NCI-H1436 (cell line): Measurements from ENCODE around the gene IQCE.

ENCODE experiments used
- DNase-seq: peaks from one replicate; lab custom pipeline; 2025; lab: John Stamatoyannopoulos, UW

The IQCE gene, protein sequence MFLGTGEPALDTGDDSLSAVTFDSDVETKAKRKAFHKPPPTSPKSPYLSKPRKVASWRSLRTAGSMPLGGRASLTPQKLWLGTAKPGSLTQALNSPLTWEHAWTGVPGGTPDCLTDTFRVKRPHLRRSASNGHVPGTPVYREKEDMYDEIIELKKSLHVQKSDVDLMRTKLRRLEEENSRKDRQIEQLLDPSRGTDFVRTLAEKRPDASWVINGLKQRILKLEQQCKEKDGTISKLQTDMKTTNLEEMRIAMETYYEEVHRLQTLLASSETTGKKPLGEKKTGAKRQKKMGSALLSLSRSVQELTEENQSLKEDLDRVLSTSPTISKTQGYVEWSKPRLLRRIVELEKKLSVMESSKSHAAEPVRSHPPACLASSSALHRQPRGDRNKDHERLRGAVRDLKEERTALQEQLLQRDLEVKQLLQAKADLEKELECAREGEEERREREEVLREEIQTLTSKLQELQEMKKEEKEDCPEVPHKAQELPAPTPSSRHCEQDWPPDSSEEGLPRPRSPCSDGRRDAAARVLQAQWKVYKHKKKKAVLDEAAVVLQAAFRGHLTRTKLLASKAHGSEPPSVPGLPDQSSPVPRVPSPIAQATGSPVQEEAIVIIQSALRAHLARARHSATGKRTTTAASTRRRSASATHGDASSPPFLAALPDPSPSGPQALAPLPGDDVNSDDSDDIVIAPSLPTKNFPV

DNA sequence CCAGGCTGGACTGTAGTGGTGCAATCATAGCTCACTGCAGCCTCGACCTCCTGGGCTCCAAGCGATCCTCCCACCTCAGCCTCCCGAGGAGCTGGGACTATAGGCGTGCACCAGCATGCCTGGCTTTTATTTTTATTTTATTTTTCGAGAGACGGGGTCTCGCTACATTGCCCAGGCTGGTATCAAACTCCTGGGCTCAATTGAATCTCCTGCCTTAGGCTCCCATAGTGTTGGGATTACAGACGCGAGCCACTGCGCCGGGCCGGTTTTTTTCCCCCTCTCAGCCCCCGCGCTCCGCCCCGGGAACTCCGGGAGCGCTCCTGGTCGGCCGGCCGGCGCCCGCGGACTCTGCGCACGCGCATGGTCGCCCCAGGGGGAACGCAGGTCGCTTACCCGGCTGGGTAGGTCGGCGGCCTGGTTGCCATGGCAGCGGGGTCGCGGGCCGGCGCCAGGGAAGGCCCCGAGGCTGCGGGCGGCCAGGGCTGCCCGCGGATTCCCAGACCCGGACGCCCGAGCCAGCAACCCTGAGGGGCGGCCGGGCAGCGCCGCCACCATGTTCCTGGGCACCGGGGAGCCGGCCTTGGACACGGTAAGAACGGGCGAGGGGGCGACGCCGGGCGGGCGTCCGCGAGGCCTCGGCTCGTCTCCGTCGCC, at the start of gene IQCE:
Gene IQCE (plus strand): TSS at position 351 of the 654 bp plus-strand sequence. CDS start 203 bp downstream, at position 554.
- DNase-seq, result peak; percentile 75

DNA sequence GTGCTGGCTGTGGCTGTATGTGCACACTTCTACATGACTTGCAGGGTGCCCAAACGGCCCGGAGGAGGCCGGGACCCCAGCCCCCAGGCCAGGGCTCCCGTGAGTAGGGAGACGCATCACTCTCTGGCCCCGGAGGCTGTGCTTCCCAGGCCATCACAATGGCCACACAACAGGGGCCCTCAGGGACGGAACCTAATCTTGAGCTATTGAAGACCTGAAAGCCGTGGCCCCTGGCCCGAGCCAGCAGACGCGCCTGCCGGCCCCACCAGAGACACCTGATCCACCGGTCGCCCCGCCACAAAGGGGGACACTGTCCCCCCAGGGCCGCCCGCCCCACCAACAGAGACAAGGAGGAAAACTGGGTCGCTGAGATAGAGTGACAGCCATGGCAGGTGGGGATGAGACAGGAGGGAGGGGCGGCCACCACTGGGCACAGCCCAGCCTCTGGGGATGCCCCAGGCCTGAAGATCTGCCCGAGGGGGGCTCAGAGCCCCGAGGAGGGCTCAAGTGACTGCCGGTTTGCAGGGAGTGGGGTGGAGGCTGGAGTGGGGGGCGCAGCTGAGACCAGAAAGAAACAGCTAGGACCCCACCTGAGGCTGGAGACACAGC, 49.4 kb upstream of the IQCE start:
- DNase-seq, result no peak

DNA sequence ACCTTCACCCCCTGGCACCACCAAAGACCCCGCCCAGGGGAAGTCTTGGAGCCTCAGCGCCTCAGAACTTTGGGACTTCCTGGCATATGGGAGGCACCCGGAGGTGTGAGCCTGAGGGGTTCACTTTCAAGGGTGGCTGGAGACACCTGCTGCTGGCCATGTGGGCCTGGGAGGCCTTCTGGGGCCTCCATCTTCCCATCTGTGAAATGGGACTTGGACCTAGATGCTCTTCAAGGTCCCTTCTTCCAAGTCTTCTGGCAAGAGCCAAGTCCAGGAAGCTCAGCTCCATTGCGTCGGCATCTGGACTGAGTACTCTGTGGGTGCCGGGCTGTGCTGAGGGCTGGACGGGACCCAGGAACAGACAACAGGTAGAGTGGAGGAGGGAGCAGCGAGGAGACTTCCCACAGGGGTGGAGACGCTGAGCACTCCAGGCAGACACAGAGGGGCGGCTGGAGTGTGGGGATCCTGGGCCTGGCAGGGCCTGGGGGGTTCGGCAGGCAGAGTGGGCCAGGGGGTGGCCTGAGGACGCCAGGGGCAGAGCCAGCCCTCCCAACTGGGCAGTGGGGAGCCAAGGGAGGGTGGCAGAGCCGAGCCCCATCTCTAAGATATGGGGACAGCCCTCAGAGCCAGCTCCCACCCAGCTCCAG, 48.5 kb upstream of the IQCE start:
- DNase-seq, result no peak

DNA sequence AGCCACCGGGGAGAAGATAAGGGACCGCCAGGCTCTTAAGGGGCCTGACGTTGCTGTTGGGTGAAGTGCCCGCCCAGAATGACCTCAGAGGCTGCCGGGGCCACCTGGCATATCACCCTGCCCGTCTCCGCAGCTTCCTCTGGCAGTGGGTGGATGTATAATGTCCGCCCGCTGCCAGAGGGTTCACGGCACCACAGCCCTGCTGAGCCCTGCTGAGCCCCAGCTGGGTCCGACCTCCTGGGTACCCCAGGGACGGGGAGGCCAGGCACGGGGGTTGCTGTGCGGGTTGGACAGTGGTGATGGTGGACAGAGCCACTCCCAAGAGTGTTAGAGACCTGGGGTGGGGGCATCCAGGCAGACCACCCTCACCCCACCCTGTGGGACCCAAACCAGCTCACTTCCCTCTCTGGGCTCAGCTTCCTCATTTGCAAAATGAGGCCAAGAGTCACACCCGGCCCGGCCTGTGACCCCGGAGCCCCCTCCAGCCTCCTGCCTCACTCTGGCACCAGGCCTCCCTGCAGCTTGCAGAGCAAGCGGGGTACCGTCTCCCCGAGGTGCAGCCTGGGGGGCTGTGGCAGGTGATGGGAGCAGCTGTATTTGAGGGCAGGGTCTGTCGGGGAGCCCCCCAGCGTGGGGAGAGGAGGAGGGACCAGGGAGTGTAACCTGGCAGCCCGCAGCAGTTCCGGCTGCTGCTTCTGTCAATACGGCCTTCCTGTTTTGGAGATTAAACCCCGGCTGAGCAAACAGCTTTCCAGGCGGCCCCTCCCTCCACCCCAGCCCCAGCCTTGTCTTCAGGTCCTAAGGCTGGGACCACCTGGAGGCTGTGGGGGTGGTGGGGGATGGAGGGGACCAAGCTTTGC, 47.6 kb upstream of the IQCE start:
- no peak for DNase-seq

DNA sequence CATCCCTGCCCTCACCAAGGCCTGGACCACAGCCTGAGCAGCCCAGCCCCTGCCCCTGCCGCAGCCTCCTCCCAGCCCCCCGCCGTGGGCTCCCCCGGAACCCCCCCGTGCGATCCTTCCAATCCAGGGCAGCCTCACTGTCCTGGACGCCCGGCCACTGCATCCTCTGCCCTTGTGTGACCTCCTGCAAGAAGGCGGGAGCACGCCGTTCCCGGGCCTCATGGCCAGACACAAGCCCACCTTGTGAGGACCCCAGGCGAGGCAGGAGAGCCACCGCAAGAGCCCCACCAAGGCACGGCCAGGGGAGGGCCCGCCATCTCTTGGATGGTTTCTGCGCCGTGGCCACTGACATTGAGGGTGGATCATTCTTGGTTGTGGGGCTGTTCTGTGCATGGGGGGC, 47.0 kb upstream of the IQCE start:
- no peak for DNase-seq

DNA sequence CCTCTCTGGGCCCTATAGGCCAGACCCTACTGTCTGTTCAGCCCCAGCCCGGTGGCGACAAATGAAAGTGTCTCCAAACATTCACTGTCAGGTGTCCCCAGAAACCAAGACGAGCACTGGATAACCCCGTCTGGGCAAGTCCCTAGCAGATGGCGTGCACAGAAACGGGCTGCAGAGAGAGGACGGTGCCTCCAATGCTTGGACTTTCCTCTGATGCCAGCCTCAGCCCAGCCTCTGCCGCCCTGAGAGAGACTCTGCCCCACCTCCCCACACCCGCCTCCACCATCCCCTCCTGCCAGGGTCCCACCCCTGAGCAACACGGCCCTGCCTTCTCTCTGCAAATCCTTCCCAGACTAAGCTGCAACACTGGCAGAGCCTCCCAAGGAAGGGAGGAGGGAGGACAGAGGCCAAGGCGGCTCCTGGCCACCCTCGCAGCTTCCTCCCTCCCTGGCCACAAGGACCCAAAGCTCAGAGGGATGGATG, 46.6 kb upstream of the IQCE start:
- DNase-seq, result no peak

DNA sequence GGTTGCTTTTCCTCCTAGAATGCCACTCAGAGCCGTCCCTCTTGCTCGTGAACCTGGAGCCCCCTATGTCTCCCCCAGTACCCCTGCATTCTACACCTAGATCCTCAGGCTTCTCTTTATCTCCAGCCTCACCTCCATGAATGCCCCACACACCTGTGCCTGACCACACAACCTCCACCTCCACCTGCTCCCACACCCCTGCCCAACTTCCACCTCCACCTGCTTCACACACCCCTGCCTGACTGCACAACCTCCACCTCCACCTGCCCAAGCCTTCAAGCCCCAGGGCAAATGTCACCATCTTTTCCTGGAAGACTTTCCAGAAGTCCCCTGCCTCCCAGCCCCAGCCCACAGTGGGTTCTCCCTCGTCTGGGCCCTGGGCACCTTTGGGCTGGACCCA, 46.1 kb upstream of the IQCE start:
- DNase-seq, result no peak

DNA sequence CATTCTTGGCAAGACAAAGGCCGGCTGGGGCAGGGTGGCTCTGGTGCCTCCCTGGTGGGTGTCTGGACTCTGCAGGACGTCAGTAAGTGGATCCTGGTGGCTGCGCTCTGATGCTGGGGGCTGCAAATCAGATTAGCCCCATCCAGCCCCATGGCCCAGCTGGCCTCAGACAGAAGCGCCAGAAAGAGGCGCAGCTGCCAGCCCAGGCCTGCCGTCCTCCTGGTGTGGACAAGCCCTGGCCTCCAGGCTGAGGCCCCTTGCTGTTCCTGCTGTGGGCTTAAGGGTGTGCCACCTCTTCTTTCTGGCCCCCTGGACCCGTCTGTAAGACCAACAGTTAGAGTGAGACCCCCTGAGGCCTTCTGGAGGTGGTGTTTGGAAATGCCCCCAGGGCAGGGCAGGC, 45.1 kb upstream of the IQCE start:
- no peak for DNase-seq

DNA sequence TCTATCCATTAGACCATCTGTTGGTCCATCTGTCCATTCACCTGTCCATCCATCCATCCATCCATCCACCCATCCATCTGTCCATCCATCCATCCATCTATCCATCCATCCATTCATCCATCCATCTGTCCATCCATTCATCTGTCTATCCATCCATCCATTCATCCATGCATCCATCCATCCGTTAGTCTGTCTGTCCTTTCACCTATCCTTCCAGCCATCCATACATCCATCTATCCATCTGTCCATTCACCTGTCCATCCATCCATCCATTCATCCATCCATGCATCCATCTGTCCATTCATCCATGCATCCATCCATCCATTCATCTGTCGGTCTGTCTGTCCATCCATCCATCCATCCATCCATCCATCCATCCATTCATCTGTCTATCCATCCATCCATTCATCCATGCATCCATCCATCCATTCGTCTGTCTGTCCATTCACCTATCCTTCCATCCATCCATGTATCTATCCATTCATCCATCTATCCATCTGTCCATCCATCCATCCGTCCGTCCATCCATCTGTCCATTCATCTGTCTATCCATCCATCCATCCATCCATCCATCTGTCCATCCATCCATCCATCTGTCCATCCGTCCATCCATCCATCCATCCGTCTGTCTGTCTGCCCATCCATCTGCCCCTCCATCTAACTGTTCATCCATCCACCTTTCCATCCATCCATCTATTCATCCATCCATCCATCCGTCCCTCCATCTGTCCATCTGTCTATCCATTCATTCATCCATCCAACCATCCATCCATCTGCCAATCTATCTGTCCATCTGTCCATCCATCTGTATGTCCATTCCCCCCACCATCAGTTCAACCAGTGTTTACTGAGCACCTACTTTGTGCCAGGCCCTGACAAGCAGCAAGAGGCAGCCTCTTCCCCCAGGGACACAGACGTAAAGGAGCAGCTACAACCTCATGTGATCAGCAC, 44.0 kb upstream of the IQCE start:
- DNase-seq, result no peak

DNA sequence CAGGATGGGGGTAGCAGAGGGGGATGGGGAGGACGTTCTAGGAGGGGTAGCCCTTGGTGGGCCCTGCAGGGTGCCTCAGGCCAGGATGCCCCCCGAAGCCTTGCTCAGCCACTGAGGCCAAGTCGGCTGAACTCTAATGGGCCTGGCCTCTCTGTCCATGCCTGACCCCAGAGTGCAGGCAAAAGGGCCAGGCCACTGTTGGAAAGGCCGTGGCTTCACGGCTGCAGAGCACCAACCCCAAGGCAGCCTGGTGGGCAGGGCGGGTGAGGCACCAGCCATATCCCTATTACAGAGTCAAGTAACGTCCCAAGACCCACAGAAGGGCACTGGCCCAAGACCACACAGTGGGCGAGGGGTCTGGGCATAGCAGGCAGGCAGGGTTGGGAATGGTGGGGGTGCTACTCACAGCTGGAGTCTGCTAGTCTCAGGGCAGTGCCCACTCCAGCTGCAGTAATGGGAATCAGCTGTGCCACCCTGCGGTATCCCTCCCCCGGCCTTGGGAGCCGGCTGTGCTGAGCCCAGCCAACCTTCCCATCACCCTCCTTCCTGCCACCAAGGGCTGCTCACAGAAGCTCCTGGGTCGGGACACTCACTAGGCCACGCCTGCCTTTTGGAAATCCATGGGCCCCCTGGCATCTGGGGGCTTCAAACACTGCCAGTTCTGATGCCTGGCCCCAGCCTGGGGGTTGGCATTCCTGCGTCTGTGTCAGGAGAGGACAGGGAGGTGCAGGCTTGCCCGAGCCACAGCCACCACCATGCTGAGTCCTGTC, 43.2 kb upstream of the IQCE start:
- no peak for DNase-seq

DNA sequence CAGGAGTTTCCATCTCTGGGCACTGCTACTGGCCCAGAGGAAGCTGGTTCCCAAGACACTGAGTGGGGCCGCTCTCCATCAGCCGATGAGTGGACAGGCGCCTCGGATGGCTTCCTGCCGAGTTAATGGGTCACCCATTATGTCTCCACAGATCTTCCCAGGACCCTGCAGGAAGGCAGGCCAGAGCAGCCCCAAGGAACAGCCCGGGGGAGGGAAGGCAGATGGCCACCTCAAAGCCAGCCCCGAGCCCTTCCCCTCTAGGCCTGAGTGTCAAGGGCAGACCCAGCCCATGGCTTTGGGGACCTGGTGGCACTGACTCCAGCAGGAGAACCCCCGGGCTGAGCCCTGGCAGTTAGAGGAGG, 42.6 kb upstream of the IQCE start:
- no peak for DNase-seq

DNA sequence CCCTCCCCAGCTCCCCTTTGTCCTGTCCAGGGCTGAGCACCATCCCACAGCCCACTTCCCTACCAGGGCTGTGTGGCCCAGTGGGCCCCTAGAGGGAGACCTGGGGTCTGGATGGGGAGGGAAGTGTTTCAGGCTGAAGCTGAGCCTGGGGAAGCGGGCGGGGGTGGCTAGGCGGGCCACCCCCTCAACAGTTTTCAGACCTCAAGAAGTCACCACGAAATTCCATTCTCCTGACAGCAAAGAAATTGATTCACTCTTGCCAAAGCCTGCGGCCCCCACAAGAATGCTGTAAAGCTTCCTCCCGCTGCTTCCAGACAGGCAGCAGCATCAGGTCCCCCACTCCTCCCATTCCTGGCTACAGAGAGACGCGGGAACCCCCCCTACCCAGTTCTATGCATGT, 41.8 kb upstream of the IQCE start:
- no peak for DNase-seq

DNA sequence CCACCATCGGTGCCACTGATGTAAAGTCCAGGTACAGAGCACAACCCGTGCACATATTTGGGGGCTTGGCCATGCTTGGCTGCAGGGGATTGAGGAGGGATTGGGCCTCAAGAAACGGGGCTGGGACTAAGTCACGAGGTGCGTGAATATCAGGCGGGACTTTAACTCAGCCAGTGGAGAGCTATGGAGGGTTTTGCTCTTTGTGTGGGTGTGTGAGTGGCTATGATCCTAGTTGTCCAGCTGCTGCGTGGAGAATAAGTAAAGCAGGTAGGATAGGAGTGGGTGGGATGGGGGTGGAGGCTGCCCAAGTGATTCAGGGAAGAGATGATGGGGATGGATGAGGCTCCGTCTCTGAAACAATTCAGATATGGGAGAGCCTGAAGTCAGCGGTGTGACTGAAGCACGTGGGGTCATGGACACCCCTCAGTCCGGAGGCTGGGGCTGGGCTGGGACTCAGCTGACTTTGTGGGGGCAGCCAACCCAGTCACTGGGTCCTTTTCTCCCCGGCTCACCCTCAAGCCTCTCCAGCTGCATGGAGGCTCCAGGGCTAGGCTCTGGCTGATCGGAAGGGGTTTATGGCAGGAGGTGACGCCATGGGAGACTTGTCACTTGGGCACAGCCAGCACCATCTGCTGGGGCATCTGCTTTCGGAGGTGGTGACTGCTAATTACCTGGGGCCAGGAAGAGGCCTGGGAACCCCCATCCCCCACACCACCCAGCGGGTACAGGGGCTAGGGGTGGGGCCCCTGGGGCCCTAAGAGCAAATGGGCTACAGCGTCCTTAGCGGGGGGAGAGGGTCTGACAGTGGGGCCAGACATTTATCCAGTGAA, 40.9 kb upstream of the IQCE start:
- no peak for DNase-seq

DNA sequence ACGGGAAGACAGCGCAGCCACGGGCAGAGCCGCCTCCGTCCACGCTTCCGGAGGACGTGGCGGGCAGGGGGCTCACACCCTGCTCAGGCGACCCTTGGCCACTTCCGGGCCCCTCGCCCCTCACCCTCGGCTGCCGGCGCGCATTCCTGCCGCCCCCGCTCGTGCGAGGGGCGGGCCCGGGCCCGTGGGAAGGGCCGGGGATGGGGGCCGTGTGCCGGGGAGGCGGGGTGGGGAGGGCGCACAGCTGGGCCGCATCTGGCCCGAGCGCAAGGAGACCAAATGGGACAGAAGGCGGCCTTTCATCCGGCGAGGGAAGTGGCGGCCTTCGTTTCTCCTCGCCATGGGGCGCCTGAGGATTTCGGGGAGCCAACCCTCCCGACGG, 40.1 kb upstream of the IQCE start:
- no peak for DNase-seq

DNA sequence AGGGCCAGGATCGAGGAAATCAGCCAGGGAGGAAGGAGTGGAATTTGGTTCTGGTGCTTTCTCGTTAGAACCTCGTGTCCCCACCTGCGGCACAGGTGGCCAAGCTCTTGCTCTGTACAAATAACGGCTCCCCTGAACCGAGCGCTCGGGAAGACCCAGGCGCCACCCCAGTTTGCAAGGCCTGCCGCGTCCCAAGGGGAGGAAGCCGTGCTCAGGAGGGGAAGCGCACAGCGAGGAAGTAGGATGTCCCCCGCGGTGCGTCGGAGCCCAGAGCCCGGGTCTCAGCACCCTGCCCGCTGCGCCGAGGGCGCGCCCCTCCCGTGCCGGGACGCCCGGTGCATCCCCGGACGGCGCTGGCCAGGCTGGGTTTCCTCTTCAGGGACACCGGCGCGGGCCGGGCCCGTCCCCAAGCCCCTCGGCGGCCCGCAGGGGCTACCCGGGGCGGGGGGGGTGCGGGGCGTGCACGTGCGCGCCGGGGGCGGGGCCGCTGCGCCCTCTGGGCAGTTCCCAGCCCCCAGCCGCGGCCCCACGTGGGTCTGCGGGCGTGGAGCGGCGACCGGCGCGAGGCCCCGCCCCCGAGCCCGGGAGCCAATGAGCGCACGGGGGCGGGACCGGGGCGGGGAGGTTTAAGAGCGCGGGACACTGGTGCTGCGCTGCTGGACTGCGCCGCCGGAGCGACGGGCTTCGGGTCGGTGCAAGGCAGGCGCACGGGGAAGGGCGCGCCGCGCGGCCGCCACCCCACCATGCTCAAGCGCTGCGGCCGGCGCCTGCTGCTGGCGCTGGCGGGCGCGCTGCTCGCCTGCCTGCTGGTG, 39.5 kb upstream of the IQCE start, which contains the start of gene LFNG:
Gene LFNG (plus strand): TSS at position 656 of the 812 bp plus-strand sequence. CDS start 88 bp downstream, at position 744.
- peak; percentile 84 for DNase-seq

DNA sequence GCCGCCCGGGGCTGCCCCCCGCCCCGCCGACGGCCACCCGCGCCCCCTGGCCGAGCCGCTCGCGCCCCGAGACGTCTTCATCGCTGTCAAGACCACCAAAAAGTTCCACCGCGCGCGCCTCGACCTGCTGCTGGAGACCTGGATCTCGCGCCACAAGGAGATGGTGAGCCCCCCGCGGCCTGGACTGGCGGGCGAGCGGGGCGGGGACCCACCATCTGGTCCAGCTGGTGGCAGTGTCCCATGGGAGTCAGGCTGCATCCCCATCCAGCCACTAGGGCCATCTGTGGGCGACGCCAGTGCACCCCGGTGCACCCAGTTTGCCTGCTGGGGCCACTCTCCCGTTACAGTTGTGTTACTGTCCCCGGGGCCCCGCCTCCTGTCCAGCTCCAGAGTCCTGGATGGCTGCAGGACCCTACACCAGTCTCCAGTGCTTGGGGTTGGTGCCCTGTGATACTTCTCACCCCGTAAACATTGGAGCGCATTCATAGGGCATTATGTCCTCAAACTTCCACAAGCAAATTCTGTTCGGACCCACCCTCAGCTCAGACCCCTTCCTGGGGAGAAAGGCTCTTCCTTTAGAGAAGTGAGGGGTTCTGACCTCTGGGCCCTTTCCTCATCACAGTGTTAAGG, 38.5 kb upstream of the IQCE start:
- DNase-seq, result no peak
